Measurements from ENCODE around the gene SETDB2. TPM values are rescaled to one million over a fixed set of nuclear protein-coding genes. Genes with fewer than 3 reads are reported as not detected.

The SETDB2 gene
- total RNA-seq, 1 experiment from 2014 or later = 7.3 TPM

- no peaks in the 10 kb centered on the region for H3K9me3 Mint-ChIP-seq (ENCODE audit: unreplicated experiment)
- BruUV-seq (replicated peaks) = no TSS peak
- TF ChIP-seq CTCF (IDR thresholded peaks at IDR 0.05; ENCODE audit: unreplicated experiment) = no peak
- no peak for DNase-seq (ENCODE audit: unreplicated experiment)
- H3K4me3 Mint-ChIP-seq (ENCODE audit: unreplicated experiment) = no peak overlapping the region
- H3K27me3 Mint-ChIP-seq (ENCODE audit: insufficient read depth, unreplicated experiment) = no peaks in the 10 kb centered on the region
- peaks cover 31% of the 10 kb centered on the region for H3K4me1 Mint-ChIP-seq (ENCODE audit: insufficient read depth, unreplicated experiment)
- ChIA-PET CTCF (interaction anchor here (0.6 kb wide), 1 partner anchor 54 kb away, joined by 3 read pairs; the partner anchor contains the start of genes CAB39L and SETDB2), POLR2A (no interaction called here)
- peak overlapping the region; percentile 29 for H3K27ac Mint-ChIP-seq (ENCODE audit: low read depth, unreplicated experiment)
- intact Hi-C loops (cut with micrococcal nuclease) = no loop called here
- no peaks in the 10 kb centered on the region for H3K36me3 Mint-ChIP-seq (ENCODE audit: insufficient read depth, unreplicated experiment)
These were observed 54.1 kb downstream of the SETDB2 start for GRCh38 chr13:49498206-49498605.

- Mint-ChIP-seq H3K36me3 (ENCODE audit: insufficient read depth, unreplicated experiment) (no peaks in the 10 kb centered on the region), H3K27me3 (ENCODE audit: insufficient read depth, unreplicated experiment) (no peaks in the 10 kb centered on the region), H3K4me3 (ENCODE audit: unreplicated experiment) (no peak overlapping the region), H3K9me3 (ENCODE audit: unreplicated experiment) (no peaks in the 10 kb centered on the region), H3K4me1 (ENCODE audit: insufficient read depth, unreplicated experiment) (peaks cover 19% of the 10 kb centered on the region), H3K27ac (ENCODE audit: low read depth, unreplicated experiment) (peak overlapping the region; percentile 71)
- intact Hi-C loops (cut with micrococcal nuclease) = no loop called here
- no TSS peak for BruUV-seq (replicated peaks)
- DNase-seq (ENCODE audit: unreplicated experiment) = peak; percentile 31
- no peak for TF ChIP-seq CTCF (IDR thresholded peaks at IDR 0.05; ENCODE audit: unreplicated experiment)
- ChIA-PET CTCF (interaction anchor here (0.9 to 1.2 kb wide), 2 partner anchors 56 to 123 kb away, joined by 3 read pairs; partner anchors contain the start of genes CAB39L and SETDB2), POLR2A (interaction anchor here (0.6 kb wide), 1 partner anchor 249 kb away, joined by 4 read pairs; no protein-coding TSS in a partner anchor)
These were observed 56.0 kb downstream of the SETDB2 start for GRCh38 chr13:49499889-49500660.

GRCh38 chr13:49502954-49503353 is 58.9 kb downstream of the SETDB2 start:
- intact Hi-C loops (cut with micrococcal nuclease) = no loop called here
- POLR2A ChIA-PET = no interaction called here
- no peaks in the 10 kb centered on the region for H3K36me3 Mint-ChIP-seq (ENCODE audit: insufficient read depth, unreplicated experiment)
- CTCF ChIA-PET = no interaction called here
- H3K27me3 Mint-ChIP-seq (ENCODE audit: insufficient read depth, unreplicated experiment) = no peaks in the 10 kb centered on the region
- H3K4me3 Mint-ChIP-seq (ENCODE audit: unreplicated experiment) = no peak overlapping the region
- peaks cover 19% of the 10 kb centered on the region for H3K4me1 Mint-ChIP-seq (ENCODE audit: insufficient read depth, unreplicated experiment)
- no peak for TF ChIP-seq CTCF (IDR thresholded peaks at IDR 0.05; ENCODE audit: unreplicated experiment)
- H3K9me3 Mint-ChIP-seq (ENCODE audit: unreplicated experiment) = no peaks in the 10 kb centered on the region
- BruUV-seq (replicated peaks) = no TSS peak
- no peak overlapping the region for H3K27ac Mint-ChIP-seq (ENCODE audit: low read depth, unreplicated experiment)
- no peak for DNase-seq (ENCODE audit: unreplicated experiment)

GRCh38 chr13:49503951-49504350 is 59.9 kb downstream of the SETDB2 start:
- no peaks in the 10 kb centered on the region for H3K36me3 Mint-ChIP-seq (ENCODE audit: insufficient read depth, unreplicated experiment)

More at GRCh38 chr13:49503951-49504350, 59.9 kb downstream of the SETDB2 start:
- BruUV-seq (replicated peaks) = no TSS peak
- Mint-ChIP-seq H3K9me3 (ENCODE audit: unreplicated experiment) (no peaks in the 10 kb centered on the region), H3K27ac (ENCODE audit: low read depth, unreplicated experiment) (no peak overlapping the region), H3K4me3 (ENCODE audit: unreplicated experiment) (no peak overlapping the region), H3K27me3 (ENCODE audit: insufficient read depth, unreplicated experiment) (no peaks in the 10 kb centered on the region), H3K4me1 (ENCODE audit: insufficient read depth, unreplicated experiment) (peaks cover 17% of the 10 kb centered on the region)
- intact Hi-C loops (cut with micrococcal nuclease) = no loop called here
- TF ChIP-seq CTCF (IDR thresholded peaks at IDR 0.05; ENCODE audit: unreplicated experiment) = no peak
- ChIA-PET CTCF (no interaction called here), POLR2A (interaction anchor here (0.7 kb wide), 1 partner anchor 16 kb away, joined by 3 read pairs; no protein-coding TSS in a partner anchor)
- DNase-seq (ENCODE audit: unreplicated experiment) = no peak
